Heart left ventricle (tissue), 13 donors: Measurements from ENCODE around the gene MSI1.

ENCODE experiments used
- POLR2A ChIP-seq, 2 donors: fragments of 450-650 bp; IDR thresholded peaks; one replicate each; pipeline ENCODE4 v1.6.1; 2017; ENCODE audit warnings: antibody characterized with exemption in 2 of 2, mild to moderate bottlenecking in 2 of 2, moderate library complexity in 2 of 2
- TF ChIP-seq, protein P1 (sequence below), 12 donors: fragments of 200-600 bp; sonication (generic) in 4 of 12; IDR thresholded peaks; one replicate each; pipeline versions ENCODE4 v1.5.0 to v1.8.0; 2018 to 2022; ENCODE audit warnings: antibody characterized with exemption in 12 of 12, mild to moderate bottlenecking in 5 of 12
- donor health status: ischemic (EF 13 %, LVEDD 7.1; RV severe dilation, severe dysfunction).
- donor health status: DM: no; HTN: yes; CAD: no.
- donor health status: DM: no; HTN: no; CAD: no.
- donor health status: ischemic (EF 25% LVEDD 6.9; RV normal size, moderate dysfunction).
- donor health status: ischemic (EF 25% LVEDD 5.7; RV mildly dilated, moderate dysfunction).
- donor health status: ischemic (EF 35%, LVEDD 5.7; RV mildly dilated, moderate dysfunction).
- donor health status: nonischemic (EF 11% LVEDD 7.7; RV severe dilation, severe dysfunction).
- donor health status: DM: yes; HTN: yes; CAD: no.
- donor health status: PGD.
- donor health status: ischemic (EF 29% LVEDD 5.4; RV normal size, mild dysfunction).
- donor health status: nonischemic (EF 23%, LVEDD 6.1; RV moderate dilation, normal function).

DNA sequence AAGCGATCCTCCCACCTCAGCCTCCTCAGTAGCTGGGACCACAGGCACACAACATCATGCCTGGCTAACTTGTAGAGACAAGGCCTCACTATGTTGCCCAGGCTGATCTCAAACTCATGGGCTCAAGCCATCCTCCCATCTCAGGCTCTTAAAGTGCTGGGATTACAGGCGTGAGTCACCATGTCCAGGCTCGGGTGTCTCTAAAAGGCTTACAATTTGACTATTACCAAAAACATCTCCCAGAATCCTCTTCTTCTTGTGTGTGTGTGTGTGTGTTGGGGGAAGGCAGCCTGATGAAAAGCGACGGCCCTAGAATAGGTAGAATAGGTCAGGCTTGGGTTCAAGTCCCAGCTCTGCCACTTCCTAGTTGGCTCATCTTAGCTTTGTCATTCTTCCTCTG lies 16.8 kb downstream of the MSI1 start:
- TF ChIP-seq, protein P1, sequence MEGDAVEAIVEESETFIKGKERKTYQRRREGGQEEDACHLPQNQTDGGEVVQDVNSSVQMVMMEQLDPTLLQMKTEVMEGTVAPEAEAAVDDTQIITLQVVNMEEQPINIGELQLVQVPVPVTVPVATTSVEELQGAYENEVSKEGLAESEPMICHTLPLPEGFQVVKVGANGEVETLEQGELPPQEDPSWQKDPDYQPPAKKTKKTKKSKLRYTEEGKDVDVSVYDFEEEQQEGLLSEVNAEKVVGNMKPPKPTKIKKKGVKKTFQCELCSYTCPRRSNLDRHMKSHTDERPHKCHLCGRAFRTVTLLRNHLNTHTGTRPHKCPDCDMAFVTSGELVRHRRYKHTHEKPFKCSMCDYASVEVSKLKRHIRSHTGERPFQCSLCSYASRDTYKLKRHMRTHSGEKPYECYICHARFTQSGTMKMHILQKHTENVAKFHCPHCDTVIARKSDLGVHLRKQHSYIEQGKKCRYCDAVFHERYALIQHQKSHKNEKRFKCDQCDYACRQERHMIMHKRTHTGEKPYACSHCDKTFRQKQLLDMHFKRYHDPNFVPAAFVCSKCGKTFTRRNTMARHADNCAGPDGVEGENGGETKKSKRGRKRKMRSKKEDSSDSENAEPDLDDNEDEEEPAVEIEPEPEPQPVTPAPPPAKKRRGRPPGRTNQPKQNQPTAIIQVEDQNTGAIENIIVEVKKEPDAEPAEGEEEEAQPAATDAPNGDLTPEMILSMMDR (IDR thresholded peaks at IDR 0.05) = no peak
- TF ChIP-seq POLR2A (IDR thresholded peaks at IDR 0.05) = no peak
